Hepatocyte (in vitro differentiated cells): ENCODE data around the gene LYSMD4. TPM values are rescaled to one million over a fixed set of nuclear protein-coding genes. Genes with fewer than 3 reads are reported as not detected.

ENCODE experiments used
- DNase-seq: peaks from one replicate; pipeline ENCODE4 v3.0.0-alpha.2; 2016; ENCODE audit warnings: low spot score
- H2AFZ ChIP-seq: fragments of 200-600 bp; sonication (generic); 2 replicates; pipeline ENCODE4 v1.6.0; 2016; ENCODE audit warnings: antibody characterized with exemption, mild to moderate bottlenecking
- H3K27ac ChIP-seq: fragments of 200-600 bp; sonication (generic); 2 replicates; pipeline ENCODE4 v1.5.1; 2016; ENCODE audit warnings: mild to moderate bottlenecking
- H3K27me3 ChIP-seq: fragments of 200-600 bp; sonication (generic); 2 replicates; pipeline ENCODE4 v1.6.1; 2016
- H3K36me3 ChIP-seq: fragments of 200-600 bp; sonication (generic); replicated peaks from 2 replicates; pipeline ENCODE4 v1.5.1; 2016; ENCODE audit warnings: low read depth; ENCODE audit not compliant: insufficient read depth
- H3K4me1 ChIP-seq: fragments of 200-600 bp; sonication (generic); 2 replicates; pipeline ENCODE4 v1.5.1; 2016; ENCODE audit warnings: mild to moderate bottlenecking, moderate library complexity; ENCODE audit not compliant: insufficient read depth
- H3K4me2 ChIP-seq: fragments of 200-600 bp; sonication (generic); 2 replicates; pipeline ENCODE4 v1.6.0; 2016
- H3K4me3 ChIP-seq: fragments of 200-600 bp; sonication (generic); 2 replicates; pipeline ENCODE4 v1.5.1; 2016; ENCODE audit warnings: mild to moderate bottlenecking
- H3K79me2 ChIP-seq: fragments of 200-600 bp; sonication (generic); 2 replicates; pipeline ENCODE4 v1.6.0; 2017; ENCODE audit warnings: mild to moderate bottlenecking
- H3K9me2 ChIP-seq: fragments of 200-600 bp; sonication (generic); replicated peaks from 2 replicates; pipeline ENCODE4 v1.6.0; 2017; ENCODE audit warnings: mild to moderate bottlenecking; ENCODE audit not compliant: insufficient read depth
- H3K9me3 ChIP-seq: fragments of 200-600 bp; sonication (generic); 2 replicates; pipeline ENCODE4 v1.5.1; 2016; ENCODE audit warnings: low read depth, mild to moderate bottlenecking
- H4K20me1 ChIP-seq: fragments of 200-600 bp; sonication (generic); 2 replicates; pipeline ENCODE4 v1.6.0; 2016; ENCODE audit warnings: mild to moderate bottlenecking; ENCODE audit not compliant: insufficient read depth, poor library complexity, severe bottlenecking
- CTCF ChIP-seq: fragments of 200-600 bp; sonication (generic); IDR thresholded peaks from 2 replicates; pipeline ENCODE4 v1.5.1; 2016; ENCODE audit warnings: antibody characterized with exemption, mild to moderate bottlenecking; ENCODE audit not compliant: poor library complexity
- EZH2 ChIP-seq: fragments of 200-600 bp; sonication (generic); IDR thresholded peaks from 2 replicates; pipeline ENCODE4 v1.6.1; 2016; ENCODE audit warnings: antibody characterized with exemption, mild to moderate bottlenecking, borderline replicate concordance
- EZH2phosphoT487 ChIP-seq: fragments of 200-600 bp; sonication (generic); IDR thresholded peaks from one replicate; pipeline ENCODE4 v1.6.1; 2018; ENCODE audit warnings: antibody characterized with exemption, mild to moderate bottlenecking, low read depth, moderate library complexity; ENCODE audit not compliant: unreplicated experiment, severe bottlenecking
- WGBS: methylation state at CpG from one replicate; pipeline ENCODE4 v1.1.6; 2016; ENCODE audit warnings: low lambda C conversion rate; ENCODE audit errors: missing lambda C conversion rate; 5-methylcytosine and 5-hydroxymethylcytosine counted together
- polyA plus RNA-seq: library from polyadenylated mRNA; unstranded; fragments of >200 nt; fragmentation: Nextera tagmentation; extraction: Ambion mirVana; gene quantifications from 2 replicates; pipeline ENCODE4 v1.2.1, GENCODE V29; 2016
- total RNA-seq: library from RNA; depleted of rRNA; stranded (reverse); fragments of >200 nt; gene quantifications from 2 replicates; pipeline ENCODE4 v1.2.3, GENCODE V29; 2014

LYSMD4 gene
- total and polyA plus RNA-seq, 2 experiments from 2014 or later, result 12.8 to 15.4 TPM

- no peak overlapping the region for H3K4me3 ChIP-seq
- H4K20me1 ChIP-seq, result no peaks in the 10 kb centered on the region
- 62% methylated on average over 2 of the region's 2 CpGs for WGBS
- H3K27ac ChIP-seq, result no peak overlapping the region
- no peaks in the 10 kb centered on the region for H3K9me3 ChIP-seq
- DNase-seq, result no peak
- no peaks in the 10 kb centered on the region for H3K9me2 ChIP-seq
- TF ChIP-seq EZH2phosphoT487 (no peak), EZH2 (no peak), CTCF (no peak)
- no peak overlapping the region for H2AFZ ChIP-seq
- no peaks in the 10 kb centered on the region for H3K27me3 ChIP-seq
- H3K4me1 ChIP-seq, result peaks cover 8% of the 10 kb centered on the region
- no peak overlapping the region for H3K4me2 ChIP-seq
- no peaks in the 10 kb centered on the region for H3K36me3 ChIP-seq
- H3K79me2 ChIP-seq, result no peaks in the 10 kb centered on the region
Observed at GRCh38 chr15:99763827-99764226, 30.6 kb upstream of the LYSMD4 start.

GRCh38 chr15:99762288-99762687, 29.1 kb upstream of the LYSMD4 start:
- TF ChIP-seq EZH2 (no peak), EZH2phosphoT487 (no peak), CTCF (no peak)
- Histone ChIP-seq H3K27ac (no peak overlapping the region), H3K27me3 (no peaks in the 10 kb centered on the region), H3K4me1 (peaks cover 8% of the 10 kb centered on the region), H3K79me2 (no peaks in the 10 kb centered on the region), H3K9me3 (no peaks in the 10 kb centered on the region), H4K20me1 (no peaks in the 10 kb centered on the region), H3K4me2 (no peak overlapping the region), H3K36me3 (no peaks in the 10 kb centered on the region), H3K9me2 (no peaks in the 10 kb centered on the region), H3K4me3 (no peak overlapping the region), H2AFZ (no peak overlapping the region)
- WGBS, result 95% methylated on average over 1 of the region's 1 CpG
- no peak for DNase-seq

- Histone ChIP-seq H2AFZ (no peak overlapping the region), H3K27ac (no peak overlapping the region), H3K4me3 (no peak overlapping the region), H3K9me2 (no peaks in the 10 kb centered on the region), H3K9me3 (no peaks in the 10 kb centered on the region), H3K4me2 (no peak overlapping the region), H3K4me1 (no peaks in the 10 kb centered on the region), H3K27me3 (no peaks in the 10 kb centered on the region), H4K20me1 (no peaks in the 10 kb centered on the region), H3K79me2 (no peaks in the 10 kb centered on the region), H3K36me3 (no peaks in the 10 kb centered on the region)
- peak; percentile 83 for DNase-seq
- WGBS, result 9% methylated on average over 7 of the region's 7 CpGs
- peak; percentile 78 for TF ChIP-seq CTCF
- no peak for TF ChIP-seq EZH2phosphoT487
Observed at GRCh38 chr15:99755692-99756409, 22.6 kb upstream of the LYSMD4 start.
